HepG2 (cell line): ENCODE measurements around the gene ING1. TPM values are rescaled to one million over a fixed set of nuclear protein-coding genes. Genes with fewer than 3 reads are reported as not detected.

Experiments
- CBX1 ChIP-seq: IDR thresholded peaks from one replicate; pipeline ENCODE4 v1.6.1; 2016; ENCODE audit warnings: antibody characterized with exemption, low read depth
- CBX2 ChIP-seq, 2 experiments: fragments of 200-600 bp in 1 of 2; sonication (generic); formaldehyde crosslinking in 1 of 2; IDR thresholded peaks; 2 replicates each; pipeline versions ENCODE4 v1.7.0 to v1.8.1; 2018 to 2022; ENCODE audit warnings: low read depth in 2 of 2, low read length in 1 of 2, mild to moderate bottlenecking in 1 of 2, missing genetic modification reagents in 1 of 2
- GPN1 ChIP-seq: sonication (generic); formaldehyde crosslinking; IDR thresholded peaks from 2 replicates; pipeline ENCODE4 v1.5.1; 2020; ENCODE audit warnings: missing genetic modification reagents, borderline replicate concordance
- MAFF ChIP-seq: IDR thresholded peaks from 2 replicates; pipeline ENCODE4 v1.6.1; 2011; ENCODE audit warnings: low read depth, low read length, improper control_type of control experiment
- MED1 ChIP-seq: sonication (generic); formaldehyde crosslinking; IDR thresholded peaks from 2 replicates; pipeline ENCODE4 v1.4.0; 2020; ENCODE audit warnings: missing genetic modification reagents
- MZF1 ChIP-seq: sonication (generic); formaldehyde crosslinking; IDR thresholded peaks from 2 replicates; pipeline ENCODE4 v1.8.1; 2023; ENCODE audit warnings: mild to moderate bottlenecking, missing genetic modification reagents, borderline replicate concordance
- NFKB2 ChIP-seq: sonication (generic); formaldehyde crosslinking; IDR thresholded peaks from 2 replicates; pipeline ENCODE4 v1.4.0; 2020; ENCODE audit warnings: missing genetic modification reagents, borderline replicate concordance
- NR2C2 ChIP-seq: sonication (generic); formaldehyde crosslinking; IDR thresholded peaks from 2 replicates; pipeline ENCODE4 v1.4.0; 2020; ENCODE audit warnings: missing genetic modification reagents, mild to moderate bottlenecking, moderate library complexity, borderline replicate concordance
- POLR2A ChIP-seq, 2 experiments: IDR thresholded peaks; 2 replicates each; pipeline ENCODE4 v1.6.1; 2011; ENCODE audit warnings: low read depth in 2 of 2, low read length in 2 of 2, mild to moderate bottlenecking in 1 of 2, moderate library complexity in 1 of 2; ENCODE audit not compliant: insufficient read depth in 1 of 2
- RNF2 ChIP-seq: fragments of 450-650 bp; conservative IDR thresholded peaks from 2 replicates; pipeline ENCODE4 v1.6.1; 2016; ENCODE audit warnings: low read depth
- SALL2 ChIP-seq: sonication (generic); formaldehyde crosslinking; IDR thresholded peaks from 2 replicates; pipeline ENCODE4 v1.8.1; 2023; ENCODE audit warnings: mild to moderate bottlenecking, missing genetic modification reagents, inconsistent platforms
- SOX13 ChIP-seq, 3 experiments: fragments of 450-650 bp in 1 of 3; sonication (generic) in 1 of 3; formaldehyde crosslinking in 1 of 3; IDR thresholded peaks in 2 of 3; conservative IDR thresholded peaks in 1 of 3; 2 replicates each; pipeline versions ENCODE4 v1.5.0 to v1.6.1; 2016 to 2020; ENCODE audit warnings: antibody characterized with exemption in 1 of 3, mild to moderate bottlenecking in 1 of 3, missing compliant biosample characterization in 1 of 3, missing genetic modification reagents in 1 of 3, moderate library complexity in 1 of 3
- ZIK1 ChIP-seq: sonication (generic); formaldehyde crosslinking; IDR thresholded peaks from 2 replicates; pipeline ENCODE4 v1.5.0; 2020; ENCODE audit warnings: mild to moderate bottlenecking, low read depth, missing genetic modification reagents, borderline replicate concordance
- ZNF501 ChIP-seq: sonication (generic); formaldehyde crosslinking; IDR thresholded peaks from 2 replicates; pipeline ENCODE4 v1.5.1; 2020; ENCODE audit warnings: mild to moderate bottlenecking, moderate library complexity, missing genetic modification reagents
- ZNF547 ChIP-seq: sonication (generic); formaldehyde crosslinking; IDR thresholded peaks from 2 replicates; pipeline ENCODE4 v1.5.1; 2020; ENCODE audit warnings: mild to moderate bottlenecking, missing genetic modification reagents
- ZNF724P ChIP-seq: sonication (generic); formaldehyde crosslinking; IDR thresholded peaks from 2 replicates; pipeline ENCODE4 v1.8.0; 2022; ENCODE audit warnings: missing genetic modification reagents, borderline replicate concordance
- ZNF773 ChIP-seq: sonication (generic); formaldehyde crosslinking; IDR thresholded peaks from 2 replicates; pipeline ENCODE4 v1.4.0; 2020; ENCODE audit warnings: missing genetic modification reagents, borderline replicate concordance
- polyA plus RNA-seq, 8 experiments: library from polyadenylated mRNA; depleted of rRNA in 3 of 8; stranded (reverse) in 7 of 8; unstranded in 1 of 8; fragments of >200 nt; fragmentation: Illumina TruSeq in 4 of 8; extraction: Trizol in 4 of 8; gene quantifications; 2 replicates each; pipeline versions ENCODE4 v1.2.1 to v1.2.3, GENCODE V29; 2011 to 2016; ENCODE audit warnings: low read depth in 4 of 8, missing spikeins in 1 of 8, mixed read lengths in 1 of 8; ENCODE audit not compliant: insufficient read depth in 1 of 8
- total RNA-seq, 5 experiments: library from RNA; depleted of rRNA; stranded (reverse); fragments of >200 nt; fragmentation: Illumina TruSeq; extraction: Trizol; gene quantifications; 2 replicates each; pipeline ENCODE4 v1.2.3, GENCODE V29; 2016; ENCODE audit warnings: low read depth in 1 of 5
- TF ChIP-seq, protein P1 (sequence below): sonication (generic); formaldehyde crosslinking; IDR thresholded peaks from 2 replicates; pipeline ENCODE4 v1.4.0; 2020; ENCODE audit warnings: missing genetic modification reagents
- TF ChIP-seq, protein P2 (sequence below): sonication (generic); formaldehyde crosslinking; IDR thresholded peaks from 2 replicates; pipeline ENCODE4 v1.8.0; 2022; ENCODE audit warnings: mild to moderate bottlenecking, missing genetic modification reagents, moderate library complexity
- TF ChIP-seq, protein P3 (sequence below): sonication (generic); formaldehyde crosslinking; IDR thresholded peaks from 2 replicates; pipeline ENCODE4 v1.4.0; 2020; ENCODE audit warnings: mild to moderate bottlenecking, missing genetic modification reagents

The ING1 gene
- total and polyA plus RNA-seq, 2 of the 13 experiments (the other 11 are each of a cell fraction or from before 2014, with no cell fraction given): 8.1 to 16.1 TPM

DNA sequence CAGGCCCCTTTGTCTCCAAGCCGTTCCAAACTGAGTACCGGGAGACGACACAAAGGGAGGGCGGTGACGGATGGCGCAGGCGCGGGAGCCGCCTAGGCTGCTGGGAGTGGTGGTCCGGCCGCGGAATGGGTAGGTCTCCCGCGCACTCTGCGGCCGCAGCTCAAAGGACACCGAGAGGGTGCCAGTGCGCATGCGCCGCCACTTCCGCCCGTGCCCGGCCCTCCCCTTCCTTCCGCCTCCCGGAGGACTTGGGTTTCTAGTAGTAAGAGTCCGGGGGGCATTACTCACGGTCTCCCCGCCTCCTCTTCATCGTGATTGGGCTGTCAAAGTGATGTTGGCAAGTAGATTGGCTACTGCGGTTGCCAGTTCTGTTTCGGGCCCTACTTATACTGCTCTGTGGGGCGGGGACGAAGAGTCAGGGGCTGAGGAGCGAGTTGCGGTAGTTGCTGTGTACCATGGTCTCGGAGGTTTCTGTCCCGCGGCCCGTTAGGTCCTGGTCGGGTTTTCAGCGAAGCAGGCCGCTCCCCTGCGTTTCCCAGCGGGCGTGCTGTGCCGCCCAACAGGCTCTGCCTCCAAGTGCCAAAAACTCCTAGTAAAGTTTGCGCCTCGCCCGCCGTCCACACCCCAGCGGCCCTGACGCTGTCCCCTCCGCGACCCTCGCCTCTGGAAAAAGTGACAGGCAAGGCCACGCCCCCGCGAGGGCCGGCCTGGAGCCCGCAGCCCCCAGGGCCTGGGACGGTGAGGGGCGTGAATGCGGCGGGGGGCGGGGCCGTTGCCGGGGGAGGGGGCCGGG is 455 bp upstream of the ING1 start (continued):
- peak; percentile 62 for TF ChIP-seq MED1 (CRISPR knock-in tag)
- no peak; the same call in 1 of the 2 replicates for TF ChIP-seq ZIK1 (CRISPR knock-in tag)
- TF ChIP-seq RNF2: peak; percentile 72; the same call in 1 of the 2 replicates
- TF ChIP-seq, protein P1, sequence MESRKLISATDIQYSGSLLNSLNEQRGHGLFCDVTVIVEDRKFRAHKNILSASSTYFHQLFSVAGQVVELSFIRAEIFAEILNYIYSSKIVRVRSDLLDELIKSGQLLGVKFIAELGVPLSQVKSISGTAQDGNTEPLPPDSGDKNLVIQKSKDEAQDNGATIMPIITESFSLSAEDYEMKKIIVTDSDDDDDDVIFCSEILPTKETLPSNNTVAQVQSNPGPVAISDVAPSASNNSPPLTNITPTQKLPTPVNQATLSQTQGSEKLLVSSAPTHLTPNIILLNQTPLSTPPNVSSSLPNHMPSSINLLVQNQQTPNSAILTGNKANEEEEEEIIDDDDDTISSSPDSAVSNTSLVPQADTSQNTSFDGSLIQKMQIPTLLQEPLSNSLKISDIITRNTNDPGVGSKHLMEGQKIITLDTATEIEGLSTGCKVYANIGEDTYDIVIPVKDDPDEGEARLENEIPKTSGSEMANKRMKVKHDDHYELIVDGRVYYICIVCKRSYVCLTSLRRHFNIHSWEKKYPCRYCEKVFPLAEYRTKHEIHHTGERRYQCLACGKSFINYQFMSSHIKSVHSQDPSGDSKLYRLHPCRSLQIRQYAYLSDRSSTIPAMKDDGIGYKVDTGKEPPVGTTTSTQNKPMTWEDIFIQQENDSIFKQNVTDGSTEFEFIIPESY (CRISPR knock-in tag): no peak
- TF ChIP-seq MAFF: no peak
- peak; percentile 63 for TF ChIP-seq CBX1
- TF ChIP-seq NR2C2 (CRISPR knock-in tag): no peak
- TF ChIP-seq CBX2 (IDR thresholded peaks at IDR 0.05; ENCODE audit: low read depth, low read length): no peak
- no peak for TF ChIP-seq CBX2 (CRISPR knock-in tag; IDR thresholded peaks at IDR 0.05; ENCODE audit: low read depth)
- TF ChIP-seq, protein P2, sequence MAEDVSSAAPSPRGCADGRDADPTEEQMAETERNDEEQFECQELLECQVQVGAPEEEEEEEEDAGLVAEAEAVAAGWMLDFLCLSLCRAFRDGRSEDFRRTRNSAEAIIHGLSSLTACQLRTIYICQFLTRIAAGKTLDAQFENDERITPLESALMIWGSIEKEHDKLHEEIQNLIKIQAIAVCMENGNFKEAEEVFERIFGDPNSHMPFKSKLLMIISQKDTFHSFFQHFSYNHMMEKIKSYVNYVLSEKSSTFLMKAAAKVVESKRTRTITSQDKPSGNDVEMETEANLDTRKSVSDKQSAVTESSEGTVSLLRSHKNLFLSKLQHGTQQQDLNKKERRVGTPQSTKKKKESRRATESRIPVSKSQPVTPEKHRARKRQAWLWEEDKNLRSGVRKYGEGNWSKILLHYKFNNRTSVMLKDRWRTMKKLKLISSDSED (CRISPR knock-in tag): no peak
- peak in 1 of 2 experiments; percentile 100; a peak in 2 of 4 replicates for TF ChIP-seq POLR2A (IDR thresholded peaks at IDR 0.05; ENCODE audit: insufficient read depth in 1 of 2, low read depth in 2 of 2, low read length in 2 of 2)
- peak; percentile 92; the same call in 1 of the 2 replicates for TF ChIP-seq NFKB2
- TF ChIP-seq ZNF724P (CRISPR knock-in tag): 0 out of 2 replicates have a peak, but pooled peaks have one; percentile 62
- TF ChIP-seq ZNF501 (CRISPR knock-in tag): peak; percentile 97
- no peak for TF ChIP-seq GPN1 (CRISPR knock-in tag)
- 0 out of 2 replicates have a peak, but pooled peaks have one; percentile 20 for TF ChIP-seq ZNF547 (CRISPR knock-in tag)
- no peak; the same call in 1 of the 2 replicates for TF ChIP-seq ZNF773 (CRISPR knock-in tag)
- peak; percentile 27; the same call in 1 of the 2 replicates for TF ChIP-seq SALL2 (CRISPR knock-in tag)
- TF ChIP-seq, protein P3, sequence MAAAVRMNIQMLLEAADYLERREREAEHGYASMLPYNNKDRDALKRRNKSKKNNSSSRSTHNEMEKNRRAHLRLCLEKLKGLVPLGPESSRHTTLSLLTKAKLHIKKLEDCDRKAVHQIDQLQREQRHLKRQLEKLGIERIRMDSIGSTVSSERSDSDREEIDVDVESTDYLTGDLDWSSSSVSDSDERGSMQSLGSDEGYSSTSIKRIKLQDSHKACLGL (CRISPR knock-in tag): peak; percentile 35; the same call in 1 of the 2 replicates
- TF ChIP-seq SOX13 (IDR thresholded peaks at IDR 0.05): peak; percentile 17; the same call in 1 of the 2 replicates
- TF ChIP-seq SOX13 (CRISPR knock-in tag; conservative IDR thresholded peaks at IDR 0.05 in 1 of 2, IDR thresholded peaks at IDR 0.05 in 1 of 2): no peak
- 0 out of 2 replicates have a peak, but pooled peaks have one; percentile 32 for TF ChIP-seq MZF1 (CRISPR knock-in tag)
